Posterior vena cava (tissue), 2 donors: ENCODE data around the gene ITGBL1. TPM values are rescaled to one million over a fixed set of nuclear protein-coding genes. Genes with fewer than 3 reads are reported as not detected.

Experiments used
- DNase-seq: peaks from one replicate; pipeline ENCODE4 v3.0.0-alpha.2; 2020; ENCODE audit warnings: low spot score
- intact Hi-C, 2 donors: fragments of 100-400 bp; cut with DNase I; formaldehyde crosslinking; loops; one replicate each; pipeline versions ENCODE4 v1.14.1 to v1.14.2; 2022 to 2023
- total RNA-seq, 2 donors: library from RNA; stranded (reverse); fragmentation: NEBNext Ultra II Directional; extraction: Animal tissue kit (Norgen Biotek cat#: 25700); gene quantifications; one replicate each; pipeline ENCODE4 v1.2.1, GENCODE V29; 2021
- donor health status: DM: yes; HTN: yes; CAD: no.
- donor health status: DM: yes; HTN: yes; CAD: no.

The ITGBL1 gene
- total RNA-seq, 2 donors from 2014 or later, result 75.1 to 118 TPM

DNA sequence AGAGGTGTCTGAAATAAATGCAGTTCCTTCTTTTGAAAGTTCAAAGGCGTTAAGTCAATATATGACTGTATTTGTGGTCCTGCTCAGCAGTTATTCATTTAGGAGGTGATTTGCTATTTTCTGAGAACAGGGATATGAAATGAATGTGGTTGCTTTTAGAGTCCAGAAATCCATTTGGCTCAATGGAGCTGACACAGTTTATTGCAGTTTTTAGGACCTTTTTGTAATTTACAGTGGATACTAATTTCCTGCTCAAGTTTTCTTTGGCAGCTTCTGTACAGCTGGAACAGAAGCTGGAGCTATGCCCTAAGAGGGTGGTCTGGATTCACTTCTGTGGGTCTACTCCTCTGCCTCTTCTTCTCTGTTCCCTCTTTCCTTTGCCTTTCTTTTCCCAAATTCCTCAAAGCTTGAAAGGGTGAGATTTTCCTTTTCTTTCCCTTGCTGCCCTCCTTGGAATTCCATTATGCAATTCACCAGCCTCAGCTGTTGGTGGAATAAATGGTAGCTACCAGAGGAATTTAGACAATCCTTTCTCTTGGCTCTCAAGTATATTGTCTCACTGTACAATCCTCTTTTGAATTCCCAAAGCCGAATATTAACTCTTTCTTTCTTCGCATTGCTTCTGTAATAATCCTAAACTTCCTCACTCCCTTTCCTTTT lies 39.9 kb downstream of the ITGBL1 start:
- intact Hi-C loops, result no loop called here
- DNase-seq, result no peak

GRCh38 chr13:101493541-101493940 lies 41.1 kb downstream of the ITGBL1 start:
- no peak for DNase-seq
- intact Hi-C loops, result no loop called here

GRCh38 chr13:101499406-101499805 lies 46.9 kb downstream of the ITGBL1 start:
- intact Hi-C loops, result no loop called here
- no peak for DNase-seq

GRCh38 chr13:101502618-101503017 lies 50.1 kb downstream of the ITGBL1 start:
- intact Hi-C loops, result no loop called here
- DNase-seq, result no peak

DNA sequence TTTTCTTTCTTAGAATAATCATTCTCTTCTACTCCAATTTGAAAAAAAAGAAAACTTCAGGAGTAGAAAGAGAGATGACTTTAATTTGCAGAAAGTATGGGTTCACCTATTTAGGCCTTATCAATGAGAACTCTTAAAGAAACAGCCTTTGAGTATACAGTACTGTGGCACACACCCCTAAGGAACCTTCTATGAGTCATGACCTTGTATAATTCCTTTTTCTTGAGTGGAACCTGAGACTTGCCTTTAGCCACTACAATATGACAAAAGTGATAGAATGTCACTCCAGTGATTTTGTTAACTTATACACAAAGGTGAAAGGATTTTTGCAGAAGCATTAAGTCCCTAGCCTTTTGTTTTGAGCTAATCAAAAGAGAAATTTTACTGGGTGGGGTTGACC lies 58.7 kb downstream of the ITGBL1 start:
- intact Hi-C loops, result no loop called here
- no peak for DNase-seq

DNA sequence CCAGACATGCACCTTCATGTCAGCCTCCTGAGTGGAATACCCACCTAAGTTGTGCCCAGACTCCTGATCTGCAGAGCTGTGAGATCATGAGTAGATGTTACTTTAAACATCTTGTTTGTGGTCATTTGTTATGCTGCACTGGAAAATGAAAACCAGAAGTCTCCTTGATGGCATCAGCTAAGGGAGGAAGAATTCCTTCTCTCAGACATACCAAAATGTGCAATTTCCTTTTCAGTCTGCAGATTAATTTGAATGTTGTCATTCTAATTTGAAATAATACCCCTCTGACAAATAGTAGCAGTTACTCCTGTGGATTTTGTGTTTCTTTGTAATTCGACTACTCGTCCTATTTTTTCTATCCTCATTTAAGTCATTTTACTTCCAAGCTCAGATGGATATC lies 59.3 kb downstream of the ITGBL1 start:
- no peak for DNase-seq
- intact Hi-C loops, result no loop called here

GRCh38 chr13:101512650-101513049 lies 60.2 kb downstream of the ITGBL1 start:
- no peak for DNase-seq
- intact Hi-C loops, result no loop called here

- intact Hi-C loops, result no loop called here
- DNase-seq, result no peak
Observed at GRCh38 chr13:101514100-101514499, 61.6 kb downstream of the ITGBL1 start.

GRCh38 chr13:101514695-101515275 lies 62.3 kb downstream of the ITGBL1 start:
- intact Hi-C loops, result loop anchor here in 1 of 2 donors (5.0 kb wide), 1 partner anchor 243 kb away; no protein-coding TSS in a partner anchor
- DNase-seq, result no peak

DNA sequence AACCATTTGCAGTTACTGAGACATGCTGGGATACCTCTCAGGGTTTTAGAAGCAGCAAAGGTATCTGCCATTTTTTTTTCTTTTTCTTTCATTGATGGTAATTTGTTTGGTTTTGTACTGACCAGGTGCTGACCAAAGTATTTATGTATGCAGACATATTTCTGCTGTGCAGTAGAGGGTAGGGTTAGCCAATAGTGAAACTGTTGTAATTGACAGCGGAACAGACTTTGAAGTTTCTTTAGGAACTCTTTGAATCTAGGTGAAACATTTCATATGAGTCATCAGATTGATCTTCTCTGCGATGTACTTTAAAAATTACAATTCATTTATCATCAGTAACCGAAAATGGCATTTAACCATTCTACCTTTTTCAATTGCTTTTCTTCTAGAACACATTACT lies 63.0 kb downstream of the ITGBL1 start:
- no peak for DNase-seq
- intact Hi-C loops, result loop anchor here in 1 of 2 donors (5.0 kb wide), 1 partner anchor 242 kb away; no protein-coding TSS in a partner anchor

DNA sequence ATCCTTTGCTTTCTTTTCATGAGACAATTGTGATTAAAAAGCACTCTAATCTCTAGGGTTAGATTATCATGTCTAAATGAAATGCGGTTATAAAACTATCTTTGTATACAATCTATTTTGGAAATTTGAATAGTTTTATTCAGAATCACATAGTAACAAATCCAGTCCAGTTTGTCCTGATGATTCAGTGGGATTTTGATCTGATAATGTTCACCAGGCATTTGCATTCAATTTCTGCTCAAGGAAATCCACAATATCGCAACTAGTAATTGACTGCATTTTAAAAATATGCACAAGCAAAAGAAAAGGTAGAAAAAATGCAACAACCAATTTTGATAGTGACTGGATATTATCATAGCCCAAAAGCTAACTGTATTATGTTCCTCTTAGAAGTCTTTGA lies 63.8 kb downstream of the ITGBL1 start:
- intact Hi-C loops, result loop anchor here in 1 of 2 donors (5.0 kb wide), 1 partner anchor 241 kb away; no protein-coding TSS in a partner anchor
- DNase-seq, result no peak

DNA sequence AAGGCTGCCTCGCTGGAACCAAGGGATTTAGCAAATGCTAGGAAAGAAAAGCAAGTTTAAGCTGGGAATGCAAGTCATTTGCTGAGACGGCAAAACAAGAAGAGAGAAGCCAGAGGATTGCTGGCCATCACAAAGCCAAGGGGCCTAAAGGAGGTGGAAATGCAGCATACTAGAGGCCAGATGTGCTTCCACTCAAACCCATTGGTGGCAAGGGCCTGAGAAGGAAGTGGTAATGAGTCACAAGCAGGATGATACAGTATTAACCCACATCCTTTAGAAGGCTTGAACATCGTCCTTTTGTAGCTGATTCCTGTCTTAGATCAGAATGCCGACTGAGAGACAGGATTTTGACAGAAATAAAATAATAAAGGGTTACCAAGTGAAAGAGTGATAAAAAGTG lies 68.2 kb downstream of the ITGBL1 start:
- intact Hi-C loops, result loop anchor here in 1 of 2 donors (5.0 kb wide), 1 partner anchor 182 kb away; no protein-coding TSS in a partner anchor

GRCh38 chr13:101521371-101521770 lies 68.9 kb downstream of the ITGBL1 start:
- no peak for DNase-seq
- intact Hi-C loops, result loop anchor here in 1 of 2 donors (5.0 kb wide), 1 partner anchor 181 kb away; no protein-coding TSS in a partner anchor

More for the DNA sequence above, 68.2 kb downstream of the ITGBL1 start:
- DNase-seq, result no peak

- intact Hi-C loops, result loop anchor here in 1 of 2 donors (5.0 kb wide), 1 partner anchor 180 kb away; no protein-coding TSS in a partner anchor
- DNase-seq, result no peak
Observed at GRCh38 chr13:101522607-101523006, 70.1 kb downstream of the ITGBL1 start.

DNA sequence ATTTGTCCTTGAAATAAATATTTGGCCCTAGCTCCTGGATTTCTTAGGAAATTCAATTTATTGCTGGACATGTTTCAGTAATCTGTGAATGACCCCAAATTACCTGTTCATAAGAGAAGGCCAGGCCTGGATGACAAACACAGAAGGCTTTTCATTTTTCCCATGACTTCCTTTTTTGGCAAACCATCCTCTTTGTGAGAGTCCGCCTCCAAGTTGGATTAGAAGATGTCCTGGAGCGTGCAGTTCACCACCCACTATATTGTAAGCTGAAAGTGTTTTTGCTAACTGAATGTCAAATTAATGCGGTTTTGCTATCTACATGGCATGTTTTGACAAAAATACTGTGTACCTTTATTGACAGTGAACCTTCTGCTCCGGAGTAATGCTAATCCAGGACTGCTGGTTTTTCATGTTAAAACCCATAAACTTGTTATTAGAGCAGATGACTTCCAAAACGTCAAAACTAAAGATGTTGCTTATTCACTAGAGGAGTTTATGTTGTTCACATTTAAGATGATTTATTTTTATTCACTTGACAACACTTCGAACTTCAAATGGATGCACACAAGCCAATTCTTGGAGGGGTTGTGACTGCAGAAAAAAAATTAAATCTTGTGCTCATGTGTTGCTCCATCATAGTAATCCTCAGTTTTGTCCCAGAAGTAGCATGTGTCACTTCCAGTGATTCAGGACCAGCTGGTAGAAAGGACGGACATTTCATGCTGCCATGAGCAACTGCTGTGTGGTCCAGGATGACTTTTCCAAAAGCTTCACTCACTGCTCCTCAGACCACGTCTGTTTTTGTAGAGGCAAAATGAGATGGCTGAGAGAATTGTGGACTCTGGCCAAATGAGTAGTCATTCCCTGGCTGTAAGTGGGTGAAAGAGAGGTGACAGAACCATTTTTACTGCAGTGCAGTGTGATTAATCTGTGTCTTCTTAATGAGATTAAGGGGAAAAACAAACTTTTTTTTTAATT lies 71.0 kb downstream of the ITGBL1 start:
- no peak for DNase-seq
- intact Hi-C loops, result loop anchor here in 1 of 2 donors (5.0 kb wide), 1 partner anchor 179 kb away; no protein-coding TSS in a partner anchor

GRCh38 chr13:101527130-101527529 lies 74.7 kb downstream of the ITGBL1 start:
- DNase-seq, result no peak
- intact Hi-C loops, result no loop called here

GRCh38 chr13:101529422-101529821 lies 76.9 kb downstream of the ITGBL1 start:
- DNase-seq, result no peak
- intact Hi-C loops, result no loop called here

- intact Hi-C loops, result no loop called here
Observed at GRCh38 chr13:101530293-101530692, 77.8 kb downstream of the ITGBL1 start.

GRCh38 chr13:101535192-101535746 lies 82.8 kb downstream of the ITGBL1 start:
- no peak for DNase-seq
- intact Hi-C loops, result no loop called here

More at GRCh38 chr13:101530293-101530692, 77.8 kb downstream of the ITGBL1 start:
- DNase-seq, result no peak
